Epidermal melanocyte (primary cell): ENCODE data around the gene COL23A1.

Source experiments
- DNase-seq: peaks from one replicate; pipeline ENCODE4 v3.0.0; 2011; ENCODE audit warnings: low spot score; ENCODE audit not compliant: insufficient read length

COL23A1 gene

GRCh38 chr5:178343306-178343705 lies 246.9 kb downstream of the COL23A1 start:
- no peak for DNase-seq

DNA sequence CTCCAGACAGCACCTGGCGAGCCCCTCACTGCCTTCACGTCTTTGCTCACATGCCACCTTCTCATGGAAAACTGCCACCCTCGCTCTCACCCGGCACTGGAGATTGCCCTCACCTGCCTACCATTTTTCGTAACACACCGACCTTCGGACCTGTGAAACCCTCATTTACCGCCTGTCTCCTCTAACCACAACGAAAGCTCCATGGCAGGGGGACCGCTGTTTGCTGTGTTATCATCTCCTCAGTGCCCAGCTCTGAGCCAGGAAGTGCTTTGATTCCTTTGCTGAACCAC lies 248.4 kb downstream of the COL23A1 start:
- no peak for DNase-seq

DNA sequence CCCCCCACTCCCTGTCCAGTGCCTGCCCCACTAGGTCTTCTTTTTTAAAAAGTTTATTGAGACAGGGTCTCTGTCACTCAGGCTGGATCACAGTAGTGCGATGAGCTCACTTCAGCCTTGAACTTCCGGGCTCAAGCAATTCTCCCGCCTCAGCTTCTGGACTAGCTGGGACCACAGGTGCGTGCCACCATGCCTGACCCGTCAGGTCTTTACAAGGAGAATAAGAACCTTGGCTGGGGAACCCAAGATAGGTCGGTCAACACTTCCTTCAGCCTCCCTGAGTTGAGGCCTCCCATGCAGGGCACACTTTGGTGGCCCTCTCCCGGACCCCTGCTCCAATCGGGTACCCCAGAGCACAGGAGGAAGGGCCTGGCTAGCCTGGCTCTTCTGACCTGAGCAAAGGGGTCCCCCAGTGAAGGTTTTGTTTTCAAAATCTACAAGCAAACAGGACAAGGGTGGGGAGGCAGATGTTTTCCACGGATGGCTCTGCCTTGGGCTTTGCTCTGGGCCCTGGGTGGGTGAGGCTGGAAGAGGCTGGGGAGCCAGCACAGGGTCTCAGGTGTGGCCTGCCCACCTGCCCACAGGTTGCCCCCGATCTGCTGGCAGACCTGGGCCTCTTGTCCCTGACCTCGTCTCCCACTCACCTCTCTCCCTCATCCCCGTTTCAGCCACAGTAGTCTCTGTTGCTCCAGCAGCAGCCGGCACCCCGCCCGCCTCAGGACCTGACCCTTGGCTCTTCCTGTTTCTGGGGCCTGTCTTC lies 248.9 kb downstream of the COL23A1 start:
- DNase-seq: no peak

DNA sequence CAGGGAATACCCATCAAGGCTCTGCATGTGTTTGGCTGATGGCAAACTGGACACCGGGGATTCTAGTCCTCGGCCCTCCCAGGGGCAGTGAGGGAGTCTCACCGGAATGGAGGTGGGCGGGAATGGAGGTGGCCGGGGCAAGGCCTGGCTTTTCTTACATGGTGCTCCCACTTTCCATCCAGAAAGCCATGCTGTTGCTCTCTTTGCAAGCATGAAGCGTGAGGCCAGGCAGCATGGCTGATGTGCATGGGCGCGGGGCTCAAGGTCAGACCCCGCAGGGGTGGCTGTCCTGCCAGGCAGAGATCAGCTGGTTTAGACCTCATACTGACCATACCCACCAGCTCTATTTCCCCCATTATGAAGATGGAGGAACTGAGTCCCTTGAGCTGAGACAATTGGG lies 249.6 kb downstream of the COL23A1 start:
- no peak for DNase-seq

DNA sequence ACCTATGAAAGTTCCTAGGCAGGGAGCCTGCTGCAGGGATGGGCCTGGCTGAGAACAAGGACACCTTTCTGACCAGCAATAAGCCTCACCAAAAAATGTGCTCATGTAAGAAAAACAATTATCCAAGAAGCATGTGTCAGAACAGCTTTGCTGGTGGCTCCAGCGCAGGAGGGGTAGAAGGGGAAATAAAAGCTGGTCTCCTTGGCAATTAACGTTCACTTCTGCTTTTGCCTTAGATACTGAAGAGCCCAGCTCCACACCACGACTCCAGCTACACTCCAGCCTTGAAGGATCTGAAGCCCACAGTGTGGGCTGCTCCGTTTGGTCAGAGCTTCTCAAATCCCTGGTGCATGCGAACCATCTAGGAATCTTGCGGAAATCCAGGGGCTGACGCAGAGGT lies 250.0 kb downstream of the COL23A1 start:
- DNase-seq: no peak

- no peak for DNase-seq
These were observed 250.9 kb downstream of the COL23A1 start for GRCh38 chr5:178339272-178339671.

DNA sequence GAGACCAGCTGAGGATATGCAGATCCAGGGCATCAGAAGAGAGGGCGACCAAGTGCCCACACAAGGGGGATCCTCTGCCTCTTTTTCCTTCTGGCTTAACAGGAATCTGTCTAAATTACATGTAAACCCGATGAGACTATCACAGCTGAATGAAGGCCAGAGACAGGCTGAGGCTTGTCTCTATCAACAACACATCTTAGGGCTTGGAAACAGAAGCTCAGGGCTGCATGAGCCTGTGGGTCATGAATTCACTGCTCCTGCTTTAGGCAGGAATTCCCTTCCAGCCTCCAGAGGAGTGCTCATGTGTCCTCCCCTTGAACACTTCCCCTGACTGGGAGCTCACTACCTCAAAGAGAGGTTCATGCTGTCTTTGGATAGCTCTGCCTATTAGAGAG lies 251.4 kb downstream of the COL23A1 start:
- no peak for DNase-seq

GRCh38 chr5:178338126-178338749 lies 252.0 kb downstream of the COL23A1 start:
- DNase-seq: no peak

DNA sequence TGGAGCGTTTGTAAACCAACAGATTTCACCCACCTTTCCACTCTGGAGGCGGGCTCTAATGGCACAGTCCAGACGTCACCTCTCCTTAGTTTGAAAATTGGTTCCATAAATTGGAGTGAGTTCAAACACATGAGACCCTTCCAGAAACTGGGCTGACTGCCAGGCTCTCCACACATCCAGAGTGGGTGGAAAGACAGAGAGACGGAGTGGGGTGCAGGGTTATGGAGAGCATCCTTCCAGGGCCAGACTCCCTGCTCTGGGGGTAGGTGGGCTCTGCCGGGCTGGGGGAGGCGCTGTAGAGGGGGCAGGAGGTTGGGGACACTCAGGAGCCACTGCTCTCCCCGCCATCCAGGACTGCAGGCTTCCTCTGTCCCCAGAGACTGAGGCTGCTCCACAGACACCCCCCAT lies 252.9 kb downstream of the COL23A1 start:
- no peak for DNase-seq

DNA sequence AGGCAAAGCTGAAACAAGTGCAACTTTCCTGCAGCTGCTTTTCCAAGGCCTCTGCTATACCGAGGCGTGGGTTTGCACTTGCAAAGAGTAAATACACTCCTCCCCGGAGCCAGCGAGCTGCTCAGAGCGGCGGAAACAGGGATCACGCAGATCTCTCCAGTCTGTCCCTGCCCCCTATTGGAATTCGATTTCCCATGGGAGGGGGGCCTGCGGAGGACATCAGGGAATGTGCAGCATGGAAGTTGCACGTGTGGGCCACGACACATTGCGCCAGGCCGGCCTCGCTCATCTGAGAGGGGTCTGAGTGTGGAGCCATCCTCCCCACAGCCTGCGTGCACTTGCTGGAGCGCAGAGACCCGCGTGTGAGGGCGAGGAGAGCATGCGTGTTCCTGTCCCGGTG lies 253.3 kb downstream of the COL23A1 start:
- no peak for DNase-seq

DNA sequence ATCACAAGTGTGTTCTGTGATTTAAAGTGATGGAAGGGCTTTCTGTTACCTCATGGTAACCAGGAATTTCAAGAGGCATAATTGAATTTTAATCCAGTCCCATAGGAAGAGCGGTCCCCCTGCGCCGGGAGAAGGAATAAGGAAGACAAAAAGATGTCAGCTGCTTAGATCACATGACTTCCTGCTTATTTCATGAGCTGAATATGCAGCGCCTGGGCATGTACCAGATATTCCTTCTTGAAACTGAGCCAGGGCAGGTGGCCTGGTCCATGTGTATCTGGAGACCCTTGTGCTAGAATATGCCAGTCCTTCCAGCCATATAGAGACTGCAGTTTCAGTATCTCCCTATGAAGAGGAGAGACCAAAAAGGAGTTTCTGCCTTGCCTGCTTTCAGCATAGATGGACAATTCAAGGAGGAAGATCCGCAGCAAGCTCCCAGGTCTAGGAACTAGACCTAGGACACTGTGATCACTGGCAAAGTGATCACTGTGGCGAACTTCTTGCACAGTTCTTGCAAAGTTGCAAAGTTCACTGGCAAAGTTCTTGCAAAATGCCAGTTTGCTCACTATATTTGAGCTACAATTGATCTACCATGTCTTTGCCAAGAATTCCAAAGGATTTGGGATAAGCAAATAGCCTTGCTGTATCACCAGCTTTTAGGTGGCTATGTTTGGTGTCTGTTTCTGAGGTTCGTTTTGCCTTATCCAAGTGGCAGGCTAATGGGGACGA lies 254.7 kb downstream of the COL23A1 start:
- no peak for DNase-seq

DNA sequence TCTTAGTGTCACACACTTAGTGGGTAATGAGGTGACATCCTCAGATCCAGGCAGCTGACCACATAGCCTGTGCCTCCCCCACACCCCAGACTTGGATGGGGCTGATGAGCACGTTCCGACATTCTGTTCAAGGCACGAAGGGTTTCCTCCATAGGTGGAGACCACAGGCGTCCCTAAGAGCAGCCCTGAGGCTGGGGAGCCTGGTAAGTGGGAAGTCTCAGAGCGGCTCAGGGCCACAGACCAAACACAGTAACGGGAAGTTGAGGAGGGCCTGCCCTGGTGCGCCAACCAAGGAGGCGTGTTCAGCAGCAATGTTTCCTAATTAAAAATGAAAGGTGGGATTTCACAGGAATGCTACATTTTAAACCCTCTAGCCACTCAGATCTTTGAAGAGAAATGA lies 255.3 kb downstream of the COL23A1 start:
- no peak for DNase-seq

- DNase-seq: no peak
These were observed 256.2 kb downstream of the COL23A1 start for GRCh38 chr5:178333821-178334481.

- DNase-seq: no peak
These were observed 258.0 kb downstream of the COL23A1 start for GRCh38 chr5:178332210-178332641.

GRCh38 chr5:178331491-178331996 lies 258.6 kb downstream of the COL23A1 start:
- no peak for DNase-seq

GRCh38 chr5:178330791-178331404 lies 259.3 kb downstream of the COL23A1 start:
- DNase-seq: no peak

DNA sequence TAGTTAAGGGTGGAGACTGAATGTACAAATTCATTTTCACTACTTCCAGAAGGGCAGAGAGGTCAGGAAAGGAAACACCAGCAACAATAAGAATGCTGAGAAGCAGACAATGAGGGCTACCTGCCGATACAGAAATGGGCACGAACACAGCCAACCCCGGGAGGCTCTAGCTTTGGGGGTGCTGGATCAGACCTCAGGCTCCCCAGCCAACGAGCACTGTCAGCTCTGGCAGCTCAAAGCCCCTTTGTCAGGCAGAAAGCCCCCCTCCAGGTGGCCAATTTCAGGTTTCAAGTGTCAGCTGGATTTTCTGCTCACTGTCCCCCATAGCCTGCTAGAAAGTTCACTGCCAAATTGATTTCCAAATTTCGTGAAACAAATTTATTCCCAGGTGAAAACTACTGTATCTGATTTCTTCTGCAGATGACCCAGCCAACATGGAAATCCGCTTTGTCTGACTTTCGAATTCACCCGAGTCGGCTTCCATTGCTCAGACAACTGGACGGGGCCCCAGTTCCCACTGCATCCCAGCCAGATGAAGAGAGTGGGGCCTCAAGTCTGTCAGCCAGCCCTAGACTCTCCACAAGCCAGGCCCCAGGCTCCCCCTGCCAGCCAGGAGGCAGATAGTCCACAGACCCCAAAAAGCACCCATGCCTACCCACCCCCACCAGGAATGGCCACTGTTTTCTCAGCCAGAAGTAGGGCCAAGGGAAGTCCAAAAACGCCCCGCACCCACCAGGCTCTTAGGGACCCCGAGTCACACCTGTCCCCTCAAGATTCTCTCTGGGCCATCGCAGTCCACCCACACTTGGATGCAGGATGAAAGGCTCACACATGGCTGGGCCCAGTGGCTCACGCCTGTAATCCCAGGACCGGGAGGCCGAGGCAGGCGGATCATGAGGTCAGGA lies 261.1 kb downstream of the COL23A1 start:
- DNase-seq: no peak

GRCh38 chr5:178327931-178328711 lies 262.1 kb downstream of the COL23A1 start:
- DNase-seq: no peak

- no peak for DNase-seq
These were observed 262.7 kb downstream of the COL23A1 start for GRCh38 chr5:178327446-178327845.

DNA sequence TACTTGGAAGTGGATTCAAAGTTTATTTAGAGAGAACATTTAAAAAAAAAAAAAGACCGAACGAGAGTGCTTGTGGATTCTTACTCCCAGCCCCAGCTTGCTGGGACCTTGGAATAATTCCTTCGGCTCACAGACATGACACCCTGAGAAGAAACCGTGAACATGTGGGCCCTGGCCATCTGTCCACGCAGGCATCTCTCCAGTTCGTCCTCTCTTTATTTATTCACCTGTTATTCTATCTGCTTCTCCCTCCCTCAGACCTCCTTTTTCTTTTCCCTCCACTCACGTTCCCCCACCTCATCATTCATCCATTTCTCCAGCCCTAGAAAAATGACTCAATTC lies 263.8 kb downstream of the COL23A1 start:
- DNase-seq: no peak
